GM12891 (cell line): ENCODE data around the gene CERS6.

Experiments
- DNase-seq: peaks from one replicate; pipeline ENCODE4 v3.0.0; 2011; ENCODE audit warnings: low spot score; ENCODE audit not compliant: insufficient read length
- FAIRE-seq: peaks from 2 replicates; lab custom pipeline; 2011; peaks lifted over from hg19 to GRCh38; lab: Jason Lieb, UNC
- PAX5 ChIP-seq: IDR thresholded peaks from 2 replicates; pipeline ENCODE4 v1.6.1; 2011; ENCODE audit warnings: low read length, moderate library complexity, mild to moderate bottlenecking; ENCODE audit not compliant: insufficient read depth, severe bottlenecking
- POLR2A ChIP-seq: IDR thresholded peaks from 2 replicates; pipeline ENCODE4 v1.6.1; 2011; ENCODE audit warnings: low read depth, low read length, control low read depth
- POLR2AphosphoS5 ChIP-seq: IDR thresholded peaks from 2 replicates; pipeline ENCODE4 v1.6.1; 2011; ENCODE audit warnings: low read depth, low read length, control low read depth
- POU2F2 ChIP-seq: IDR thresholded peaks from 2 replicates; pipeline ENCODE4 v1.6.1; 2011; ENCODE audit warnings: low read depth, mild to moderate bottlenecking, control low read depth, low read length, moderate library complexity
- SPI1 ChIP-seq: IDR thresholded peaks from 2 replicates; pipeline ENCODE4 v1.6.1; 2011; ENCODE audit warnings: low read depth, low read length, control low read depth
- TAF1 ChIP-seq: IDR thresholded peaks from 2 replicates; pipeline ENCODE4 v1.6.1; 2011; ENCODE audit warnings: low read depth, low read length, control low read depth

Gene CERS6

DNA sequence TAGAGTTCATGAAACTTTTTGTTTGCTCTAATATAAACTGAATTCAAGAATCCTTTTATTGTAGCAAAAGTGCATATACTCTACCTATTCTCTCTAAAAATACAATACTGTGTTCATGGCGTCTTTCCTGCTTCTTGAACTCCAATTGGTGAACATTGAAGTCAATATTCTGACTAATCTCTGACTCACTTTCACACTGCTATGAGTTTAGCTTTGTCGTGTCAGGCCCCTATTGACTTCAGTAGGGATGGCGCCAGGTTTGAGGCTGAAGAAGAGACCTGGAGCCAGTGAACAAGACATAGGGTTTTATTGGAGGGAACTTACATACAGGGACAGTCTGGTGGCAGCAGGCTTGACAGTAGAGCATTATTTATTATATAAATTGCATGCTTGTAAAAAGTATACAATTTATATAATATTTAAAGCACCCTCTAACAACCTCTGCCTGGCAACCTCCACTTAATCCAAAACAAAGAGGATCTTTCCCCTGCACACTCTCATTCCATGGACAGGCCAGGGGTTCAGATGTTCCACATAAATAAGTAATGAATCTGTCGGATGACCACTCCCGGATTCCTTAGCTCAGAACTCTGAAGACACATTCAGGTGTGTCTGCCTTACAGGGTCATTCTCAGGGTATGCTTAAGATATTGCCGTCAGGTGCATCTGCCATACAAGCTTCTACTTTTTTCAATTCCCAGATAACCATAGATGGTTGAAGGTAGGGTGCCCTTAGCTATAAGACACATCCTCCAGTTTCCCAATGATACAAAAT, 141.0 kb downstream of the CERS6 start:
- TF ChIP-seq POLR2AphosphoS5 (no peak), TAF1 (no peak), POU2F2 (no peak), POLR2A (no peak), PAX5 (no peak), SPI1 (no peak)
- FAIRE-seq (no peak), DNase-seq (no peak)

DNA sequence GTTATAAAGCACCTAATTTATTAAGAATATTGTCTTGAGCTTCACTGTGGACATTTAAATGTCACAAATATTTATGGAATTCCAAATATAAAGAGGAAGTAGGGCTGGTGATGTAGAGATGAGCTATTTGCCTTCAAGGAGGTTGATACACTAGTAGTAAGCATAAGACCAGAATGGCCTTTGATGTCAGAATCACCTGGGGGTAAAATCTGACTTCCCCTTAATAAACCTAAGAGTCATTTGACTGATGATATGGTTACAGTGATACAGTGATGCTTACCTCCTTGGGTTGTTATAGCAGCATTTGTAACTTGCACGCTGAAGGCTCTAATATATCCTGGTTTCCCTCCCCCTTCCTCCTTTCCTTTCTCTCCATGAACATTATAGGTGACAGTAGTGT, 143.7 kb downstream of the CERS6 start:
- TF ChIP-seq SPI1 (no peak), POU2F2 (no peak), TAF1 (no peak), PAX5 (no peak), POLR2AphosphoS5 (no peak), POLR2A (no peak)
- DNase-seq (no peak), FAIRE-seq (no peak)

DNA sequence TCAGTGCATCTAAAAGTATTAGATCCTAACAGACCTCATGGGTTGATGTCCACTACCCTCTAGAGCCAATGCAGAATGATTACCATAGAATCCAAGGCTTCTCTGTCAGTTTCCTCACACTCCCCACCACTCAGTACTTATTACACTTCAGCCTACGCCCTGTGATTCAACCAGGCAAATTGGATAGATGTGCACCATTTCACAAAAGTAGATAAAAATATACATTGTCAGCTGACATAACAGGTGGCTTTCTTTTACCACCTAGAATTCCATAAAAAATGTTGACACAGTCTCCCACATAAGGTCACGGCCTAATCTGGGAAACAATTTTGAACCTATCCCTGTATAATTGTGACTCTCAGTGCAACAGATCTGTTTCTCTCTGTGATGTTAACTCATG, 144.9 kb downstream of the CERS6 start:
- TF ChIP-seq TAF1 (no peak), POLR2A (no peak), SPI1 (no peak), POU2F2 (no peak), POLR2AphosphoS5 (no peak), PAX5 (no peak)
- FAIRE-seq (no peak), DNase-seq (no peak)

DNA sequence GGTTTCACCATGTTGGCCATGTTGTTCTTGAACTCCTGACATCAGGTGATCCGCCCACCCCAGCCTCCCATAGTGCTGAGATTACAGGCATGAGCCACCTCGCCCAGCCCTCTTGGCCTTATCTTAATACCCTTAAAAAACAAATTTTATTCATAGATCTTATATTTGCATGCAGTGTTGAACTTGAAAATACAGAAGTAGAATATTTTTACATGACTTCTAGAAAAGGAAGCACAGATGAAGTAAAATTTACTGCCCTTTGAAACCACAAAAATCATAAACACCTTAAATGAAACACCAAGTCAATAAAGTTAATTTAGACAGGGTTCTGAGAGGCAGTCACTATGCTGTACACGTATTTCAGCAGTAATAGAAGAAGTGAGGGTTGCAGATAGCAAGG, 145.7 kb downstream of the CERS6 start:
- no peak for FAIRE-seq
- TF ChIP-seq POU2F2 (no peak), SPI1 (no peak), POLR2AphosphoS5 (no peak), TAF1 (no peak), POLR2A (no peak), PAX5 (no peak)
- DNase-seq: no peak

DNA sequence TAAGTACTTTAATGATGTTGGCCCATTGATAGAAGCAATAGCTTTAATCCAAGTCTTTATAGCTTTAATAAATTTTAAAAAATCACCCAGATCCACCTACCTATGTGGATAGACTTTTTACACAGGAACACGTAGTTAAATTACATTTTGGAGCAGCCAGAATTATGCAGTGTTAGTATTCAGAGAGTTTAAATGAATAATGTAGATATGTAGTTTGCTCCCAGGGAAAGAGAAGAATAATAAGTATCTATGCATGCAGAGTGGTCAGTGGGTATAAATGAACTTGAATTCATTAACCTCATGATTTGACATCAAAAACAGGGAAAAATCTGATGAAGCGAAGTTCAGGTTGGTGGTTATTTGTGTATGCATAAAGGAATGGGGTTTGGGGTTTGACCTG, 146.3 kb downstream of the CERS6 start:
- TF ChIP-seq PAX5 (no peak), SPI1 (no peak), TAF1 (no peak), POLR2A (no peak), POU2F2 (no peak), POLR2AphosphoS5 (no peak)
- no peak for FAIRE-seq

DNA sequence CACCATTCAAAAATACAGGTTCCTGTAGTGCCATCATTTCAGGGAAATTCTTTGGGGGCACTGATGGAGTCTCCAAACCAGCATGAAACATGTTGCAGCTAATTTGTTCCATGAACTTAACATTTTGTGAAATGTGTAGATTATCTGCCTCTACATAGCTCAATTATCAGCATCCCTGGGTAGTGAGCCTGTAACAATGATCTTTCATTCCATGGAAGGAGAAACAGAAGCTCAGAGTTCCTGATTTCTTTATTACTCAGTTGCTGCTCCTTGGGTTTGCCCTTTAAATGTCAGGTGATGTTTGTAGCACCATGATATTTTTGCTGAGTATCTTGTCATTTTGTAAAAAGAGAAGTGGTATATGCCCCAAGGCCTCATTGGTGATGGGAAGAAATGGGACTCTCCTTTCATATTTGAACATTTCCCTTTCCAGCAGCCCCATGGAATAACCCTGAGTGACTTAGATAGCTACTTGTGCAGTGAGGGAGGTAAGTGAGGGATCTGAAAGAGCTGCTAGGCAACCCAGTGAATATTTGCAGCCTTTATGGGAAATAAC, 146.9 kb downstream of the CERS6 start:
- no peak for FAIRE-seq
- no peak for TF ChIP-seq POLR2AphosphoS5
- no peak for TF ChIP-seq TAF1
- no peak for TF ChIP-seq SPI1
- no peak for TF ChIP-seq POU2F2
- TF ChIP-seq POLR2A: no peak
- no peak for TF ChIP-seq PAX5
- DNase-seq: no peak

More for the DNA sequence above, 146.3 kb downstream of the CERS6 start:
- no peak for DNase-seq

DNA sequence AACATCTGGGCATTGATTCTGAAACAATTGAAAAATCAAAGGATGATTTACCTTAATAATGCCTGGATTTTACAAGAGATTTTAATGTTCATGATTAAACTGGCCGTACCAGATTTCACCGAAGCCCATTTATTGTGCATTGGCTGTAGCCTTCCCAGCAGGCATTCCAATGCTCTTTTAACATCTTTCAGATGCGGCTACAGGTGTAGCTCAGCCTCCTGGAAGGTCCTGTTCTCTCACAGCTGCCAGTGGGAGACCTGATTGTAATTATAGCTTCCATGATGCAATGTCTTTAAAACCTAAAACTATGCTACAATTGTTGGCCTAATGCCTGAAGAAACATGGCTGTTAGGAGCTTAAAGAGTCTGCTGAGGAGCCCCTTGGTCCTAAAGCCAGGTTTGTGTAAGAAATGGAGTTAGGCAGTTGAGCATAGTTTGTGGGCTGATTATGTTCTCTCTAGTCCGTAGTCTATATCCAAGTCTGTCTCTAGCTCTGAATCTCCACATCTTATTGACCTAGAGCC, 147.4 kb downstream of the CERS6 start:
- FAIRE-seq (no peak), DNase-seq (no peak)
- TF ChIP-seq POLR2AphosphoS5: no peak
- no peak for TF ChIP-seq SPI1

DNA sequence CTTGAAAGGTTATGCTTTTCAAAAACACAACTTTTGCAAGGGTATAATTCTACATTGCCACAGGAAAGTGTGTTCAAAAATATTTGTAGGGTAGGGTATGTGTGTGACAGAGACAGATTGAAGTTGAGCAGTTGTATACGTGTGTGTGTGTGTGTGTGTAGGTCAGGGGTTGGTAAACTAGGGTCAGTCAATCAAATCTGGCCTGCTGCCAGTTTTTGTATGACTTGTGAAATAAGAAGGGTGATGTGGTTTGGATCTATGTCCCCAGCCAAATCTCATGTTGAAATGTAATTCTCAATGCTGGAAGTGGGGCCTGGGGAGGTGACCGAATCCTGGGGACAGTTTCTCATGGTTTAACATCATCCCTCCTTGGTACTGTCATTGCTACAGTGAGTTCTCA, 148.2 kb downstream of the CERS6 start:
- TF ChIP-seq TAF1 (no peak), SPI1 (no peak), POU2F2 (no peak), PAX5 (no peak), POLR2AphosphoS5 (no peak), POLR2A (no peak)
- no peak for FAIRE-seq

DNA sequence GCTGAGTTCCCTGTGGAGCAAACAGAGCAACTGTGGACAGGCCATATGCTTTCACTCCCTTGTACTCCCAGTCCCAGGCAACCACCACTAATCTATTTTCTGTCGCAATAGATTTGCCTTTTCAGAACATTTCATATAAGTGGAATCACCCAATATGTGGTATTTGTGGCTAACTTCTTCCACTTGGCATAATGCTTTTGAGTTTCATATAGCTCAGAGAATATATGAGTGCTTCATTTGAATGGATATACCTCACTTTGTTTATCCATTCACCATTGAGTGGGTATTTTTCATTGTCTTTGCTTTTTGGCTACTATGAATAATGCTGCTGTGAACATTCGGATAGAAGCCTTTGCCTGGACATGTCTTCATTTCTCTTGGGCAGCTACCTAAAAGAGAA, 151.9 kb downstream of the CERS6 start:
- TF ChIP-seq PAX5 (no peak), SPI1 (no peak), POLR2AphosphoS5 (no peak), POLR2A (no peak), POU2F2 (no peak), TAF1 (no peak)
- DNase-seq (no peak), FAIRE-seq (no peak)

More for the DNA sequence above, 148.2 kb downstream of the CERS6 start:
- no peak for DNase-seq

DNA sequence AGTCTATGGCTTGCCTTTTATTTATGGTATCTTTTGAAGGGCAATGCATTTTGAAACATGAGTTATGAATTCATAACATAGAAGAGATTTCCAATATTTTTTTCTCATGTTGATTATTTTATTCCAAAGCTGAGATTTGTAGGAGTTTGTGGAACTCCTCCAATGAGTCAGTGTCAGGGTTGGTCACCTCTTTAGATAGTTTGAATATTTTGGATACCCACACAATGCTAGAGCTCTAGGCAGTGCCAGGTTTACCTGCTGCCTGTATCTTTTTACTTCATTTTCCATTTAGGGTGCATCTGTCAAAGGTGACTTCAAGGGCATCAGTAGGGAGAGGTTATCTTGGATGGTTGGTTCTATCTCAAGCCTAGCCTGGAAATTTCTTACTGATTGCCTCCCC, 152.7 kb downstream of the CERS6 start:
- no peak for FAIRE-seq
- TF ChIP-seq PAX5: no peak
- no peak for TF ChIP-seq SPI1
- TF ChIP-seq TAF1: no peak
- TF ChIP-seq POLR2AphosphoS5: no peak
- no peak for TF ChIP-seq POLR2A
- no peak for TF ChIP-seq POU2F2
- DNase-seq: no peak
